ENCODE results near the gene UNC13C. TPM values are rescaled to one million over a fixed set of nuclear protein-coding genes. Genes with fewer than 3 reads are reported as not detected.

UNC13C gene
- total and polyA plus RNA-seq, 2 of the 13 experiments (the other 11 are each of a cell fraction or from before 2014, with no cell fraction given), result 0.04 TPM; not detected in 1

- Histone ChIP-seq H3K4me1 (ENCODE audit: insufficient read depth, low read length) (no peaks in the 10 kb centered on the region), H3K9ac (ENCODE audit: insufficient read depth, low read depth, low read length) (no peak overlapping the region), H3K27me3 (ENCODE audit: control insufficient read depth in 1 of 2, insufficient read depth in 2 of 2, low read length in 2 of 2) (no peaks in the 10 kb centered on the region; a peak in 1 of 5 replicates), H3K36me3 (replicated peaks in 1 of 2; ENCODE audit: control insufficient read depth in 1 of 2, insufficient read depth in 2 of 2, low read length in 2 of 2) (no peaks in the 10 kb centered on the region), H3K4me3 (replicated peaks in 1 of 3; ENCODE audit: insufficient read depth in 1 of 3, low read depth in 2 of 3, low read length in 3 of 3) (no peak overlapping the region), H3K4me2 (ENCODE audit: low read depth, low read length) (no peak overlapping the region), H4K20me1 (ENCODE audit: insufficient read depth, low read length) (no peaks in the 10 kb centered on the region), H3K79me2 (ENCODE audit: insufficient read depth, low read length) (no peaks in the 10 kb centered on the region), H2AFZ (ENCODE audit: low read length) (no peak overlapping the region), H3K27ac (ENCODE audit: extremely low read length, insufficient read depth, low read length) (no peak overlapping the region), H3K9me3 (ENCODE audit: low read length) (peaks cover 28% of the 10 kb centered on the region)
- CTCF ChIA-PET (ENCODE audit: low intra/inter-chr PET ratio, low total read pairs), result no interaction called here
- in situ Hi-C loops (cut with HindIII; ENCODE audit: extremely low pct_ligation_motif_present, low pct_unique_long_range_greater_than_20kb) (no loop called here), intact Hi-C loops (cut with micrococcal nuclease; ENCODE audit: unreplicated experiment) (no loop called here)
- POLR2A ChIA-PET, result no interaction called here
- BruUV-seq (replicated peaks), result no TSS peak
- WGBS (ENCODE audit: low lambda C conversion rate), result 52% methylated on average over 1 of the region's 1 CpG
- DNase-seq (ENCODE audit: low spot score) (no peak), FAIRE-seq (no peak), ATAC-seq (no peak)
- no peak for TF ChIP-seq ZNF572 (CRISPR knock-in tag; IDR thresholded peaks at IDR 0.05)
- TF ChIP-seq, protein P1, sequence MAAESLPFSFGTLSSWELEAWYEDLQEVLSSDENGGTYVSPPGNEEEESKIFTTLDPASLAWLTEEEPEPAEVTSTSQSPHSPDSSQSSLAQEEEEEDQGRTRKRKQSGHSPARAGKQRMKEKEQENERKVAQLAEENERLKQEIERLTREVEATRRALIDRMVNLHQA (CRISPR knock-in tag; IDR thresholded peaks at IDR 0.05), result no peak
- TF ChIP-seq KLF13 (CRISPR knock-in tag; IDR thresholded peaks at IDR 0.05), result no peak
- TF ChIP-seq NCOA5 (CRISPR knock-in tag; IDR thresholded peaks at IDR 0.05), result no peak
- TF ChIP-seq MXI1 (IDR thresholded peaks at IDR 0.05; ENCODE audit: borderline replicate concordance, low read depth, low read length), result no peak
- TF ChIP-seq, protein P2, sequence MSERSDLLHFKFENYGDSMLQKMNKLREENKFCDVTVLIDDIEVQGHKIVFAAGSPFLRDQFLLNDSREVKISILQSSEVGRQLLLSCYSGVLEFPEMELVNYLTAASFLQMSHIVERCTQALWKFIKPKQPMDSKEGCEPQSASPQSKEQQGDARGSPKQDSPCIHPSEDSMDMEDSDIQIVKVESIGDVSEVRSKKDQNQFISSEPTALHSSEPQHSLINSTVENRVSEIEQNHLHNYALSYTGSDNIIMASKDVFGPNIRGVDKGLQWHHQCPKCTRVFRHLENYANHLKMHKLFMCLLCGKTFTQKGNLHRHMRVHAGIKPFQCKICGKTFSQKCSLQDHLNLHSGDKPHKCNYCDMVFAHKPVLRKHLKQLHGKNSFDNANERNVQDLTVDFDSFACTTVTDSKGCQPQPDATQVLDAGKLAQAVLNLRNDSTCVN (CRISPR knock-in tag; IDR thresholded peaks at IDR 0.05; ENCODE audit: borderline replicate concordance), result no peak
Measured at GRCh38 chr15:54675241-54675640, 697.0 kb downstream of the UNC13C start.

DNA sequence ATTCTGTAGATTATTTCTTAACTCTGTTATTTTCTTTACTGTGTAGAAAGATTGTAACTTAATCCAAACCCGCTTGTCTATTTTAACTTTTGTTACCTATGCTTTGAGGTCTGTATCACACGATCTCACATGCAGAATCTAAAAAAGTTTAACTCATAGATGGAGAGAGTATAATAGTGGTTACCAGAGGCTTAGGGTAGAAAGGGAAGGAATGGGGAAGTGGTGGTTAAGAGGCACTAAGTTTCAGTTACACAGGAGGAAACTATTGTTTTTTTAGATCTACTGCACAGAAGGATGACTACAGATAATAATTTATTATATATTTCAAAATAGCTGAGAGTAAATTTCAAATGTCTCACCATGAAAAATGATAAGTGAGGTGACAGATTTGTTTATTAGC is 703.3 kb downstream of the UNC13C start:
- in situ Hi-C loops (cut with HindIII; ENCODE audit: extremely low pct_ligation_motif_present, low pct_unique_long_range_greater_than_20kb), result no loop called here
- Histone ChIP-seq H3K36me3 (replicated peaks in 1 of 2; ENCODE audit: control insufficient read depth in 1 of 2, insufficient read depth in 2 of 2, low read length in 2 of 2) (no peaks in the 10 kb centered on the region), H3K4me2 (ENCODE audit: low read depth, low read length) (no peak overlapping the region), H4K20me1 (ENCODE audit: insufficient read depth, low read length) (no peaks in the 10 kb centered on the region), H3K9ac (ENCODE audit: insufficient read depth, low read depth, low read length) (no peak overlapping the region), H3K9me3 (ENCODE audit: low read length) (no peaks in the 10 kb centered on the region), H3K4me1 (ENCODE audit: insufficient read depth, low read length) (no peaks in the 10 kb centered on the region), H3K79me2 (ENCODE audit: insufficient read depth, low read length) (no peaks in the 10 kb centered on the region), H2AFZ (ENCODE audit: low read length) (no peak overlapping the region), H3K4me3 (replicated peaks in 1 of 3; ENCODE audit: insufficient read depth in 1 of 3, low read depth in 2 of 3, low read length in 3 of 3) (no peak overlapping the region), H3K27ac (ENCODE audit: extremely low read length, insufficient read depth, low read length) (no peak overlapping the region), H3K27me3 (ENCODE audit: control insufficient read depth in 1 of 2, insufficient read depth in 2 of 2, low read length in 2 of 2) (no peaks in the 10 kb centered on the region; a peak in 1 of 5 replicates)
- no peak for DNase-seq (ENCODE audit: low spot score)
- TF ChIP-seq, protein P3, sequence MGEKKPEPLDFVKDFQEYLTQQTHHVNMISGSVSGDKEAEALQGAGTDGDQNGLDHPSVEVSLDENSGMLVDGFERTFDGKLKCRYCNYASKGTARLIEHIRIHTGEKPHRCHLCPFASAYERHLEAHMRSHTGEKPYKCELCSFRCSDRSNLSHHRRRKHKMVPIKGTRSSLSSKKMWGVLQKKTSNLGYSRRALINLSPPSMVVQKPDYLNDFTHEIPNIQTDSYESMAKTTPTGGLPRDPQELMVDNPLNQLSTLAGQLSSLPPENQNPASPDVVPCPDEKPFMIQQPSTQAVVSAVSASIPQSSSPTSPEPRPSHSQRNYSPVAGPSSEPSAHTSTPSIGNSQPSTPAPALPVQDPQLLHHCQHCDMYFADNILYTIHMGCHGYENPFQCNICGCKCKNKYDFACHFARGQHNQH (CRISPR knock-in tag; IDR thresholded peaks at IDR 0.05), result no peak
- TF ChIP-seq MTA1 (CRISPR knock-in tag; IDR thresholded peaks at IDR 0.05; ENCODE audit: borderline replicate concordance) (no peak), NFIB (CRISPR knock-in tag; IDR thresholded peaks at IDR 0.05; ENCODE audit: borderline replicate concordance) (no peak), ZSCAN25 (CRISPR knock-in tag; IDR thresholded peaks at IDR 0.05) (no peak), ZNF691 (CRISPR knock-in tag; IDR thresholded peaks at IDR 0.05; ENCODE audit: borderline replicate concordance, low read depth) (no peak)
- TF ChIP-seq, protein P4, sequence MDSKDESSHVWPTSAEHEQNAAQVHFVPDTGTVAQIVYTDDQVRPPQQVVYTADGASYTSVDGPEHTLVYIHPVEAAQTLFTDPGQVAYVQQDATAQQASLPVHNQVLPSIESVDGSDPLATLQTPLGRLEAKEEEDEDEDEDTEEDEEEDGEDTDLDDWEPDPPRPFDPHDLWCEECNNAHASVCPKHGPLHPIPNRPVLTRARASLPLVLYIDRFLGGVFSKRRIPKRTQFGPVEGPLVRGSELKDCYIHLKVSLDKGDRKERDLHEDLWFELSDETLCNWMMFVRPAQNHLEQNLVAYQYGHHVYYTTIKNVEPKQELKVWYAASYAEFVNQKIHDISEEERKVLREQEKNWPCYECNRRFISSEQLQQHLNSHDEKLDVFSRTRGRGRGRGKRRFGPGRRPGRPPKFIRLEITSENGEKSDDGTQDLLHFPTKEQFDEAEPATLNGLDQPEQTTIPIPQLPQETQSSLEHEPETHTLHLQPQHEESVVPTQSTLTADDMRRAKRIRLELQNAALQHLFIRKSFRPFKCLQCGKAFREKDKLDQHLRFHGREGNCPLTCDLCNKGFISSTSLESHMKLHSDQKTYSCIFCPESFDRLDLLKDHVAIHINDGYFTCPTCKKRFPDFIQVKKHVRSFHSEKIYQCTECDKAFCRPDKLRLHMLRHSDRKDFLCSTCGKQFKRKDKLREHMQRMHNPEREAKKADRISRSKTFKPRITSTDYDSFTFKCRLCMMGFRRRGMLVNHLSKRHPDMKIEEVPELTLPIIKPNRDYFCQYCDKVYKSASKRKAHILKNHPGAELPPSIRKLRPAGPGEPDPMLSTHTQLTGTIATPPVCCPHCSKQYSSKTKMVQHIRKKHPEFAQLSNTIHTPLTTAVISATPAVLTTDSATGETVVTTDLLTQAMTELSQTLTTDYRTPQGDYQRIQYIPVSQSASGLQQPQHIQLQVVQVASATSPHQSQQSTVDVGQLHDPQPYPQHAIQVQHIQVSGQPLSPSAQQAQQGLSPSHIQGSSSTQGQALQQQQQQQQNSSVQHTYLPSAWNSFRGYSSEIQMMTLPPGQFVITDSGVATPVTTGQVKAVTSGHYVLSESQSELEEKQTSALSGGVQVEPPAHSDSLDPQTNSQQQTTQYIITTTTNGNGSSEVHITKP (CRISPR knock-in tag; IDR thresholded peaks at IDR 0.05; ENCODE audit: low read depth), result no peak
- intact Hi-C loops (cut with micrococcal nuclease; ENCODE audit: unreplicated experiment), result no loop called here
- BruUV-seq (replicated peaks), result no TSS peak
- ChIA-PET CTCF (ENCODE audit: low intra/inter-chr PET ratio, low total read pairs) (no interaction called here), POLR2A (no interaction called here)
- 5% methylated on average over 2 of the region's 2 CpGs for WGBS (ENCODE audit: low lambda C conversion rate)
- no peak for FAIRE-seq
- no peak for ATAC-seq
